ENCODE measurements around the gene LSM5. TPM values are rescaled to one million over a fixed set of nuclear protein-coding genes. Genes with fewer than 3 reads are reported as not detected.

Gene LSM5
- total RNA-seq, 2 donors from 2014 or later: 42.7 to 64.3 TPM

- H3K27me3 ChIP-seq: no peaks in the 10 kb centered on the region
- no peak for DNase-seq
- intact Hi-C loops (cut with DNase I): no loop called here
- no peaks in the 10 kb centered on the region for H3K9me3 ChIP-seq
- no peak for TF ChIP-seq CTCF (IDR thresholded peaks at IDR 0.05)
- no peaks in the 10 kb centered on the region for H3K4me1 ChIP-seq
- no peak overlapping the region for H3K4me3 ChIP-seq
- H3K27ac ChIP-seq: no peak overlapping the region
- no peak overlapping the region for H3K9ac ChIP-seq (ENCODE audit: low read depth in 2 of 2, low read length in 2 of 2)
- H3K36me3 ChIP-seq: no peaks in the 10 kb centered on the region
Observed at GRCh38 chr7:32461484-32461883, 28.7 kb downstream of the LSM5 start.

GRCh38 chr7:32459788-32460187 is 30.4 kb downstream of the LSM5 start:
- no peak overlapping the region for H3K4me3 ChIP-seq
- intact Hi-C loops (cut with DNase I): no loop called here
- TF ChIP-seq CTCF (IDR thresholded peaks at IDR 0.05): no peak

GRCh38 chr7:32458025-32458424 is 32.2 kb downstream of the LSM5 start:
- no peak overlapping the region for H3K9ac ChIP-seq (ENCODE audit: low read depth in 2 of 2, low read length in 2 of 2)
- no peak for TF ChIP-seq CTCF (IDR thresholded peaks at IDR 0.05)
- H3K9me3 ChIP-seq: no peaks in the 10 kb centered on the region
- H3K4me3 ChIP-seq: no peak overlapping the region
- DNase-seq: no peak
- no peaks in the 10 kb centered on the region for H3K4me1 ChIP-seq
- no peaks in the 10 kb centered on the region for H3K27me3 ChIP-seq
- intact Hi-C loops (cut with DNase I): no loop called here
- no peak overlapping the region for H3K27ac ChIP-seq
- H3K36me3 ChIP-seq: no peaks in the 10 kb centered on the region

More at GRCh38 chr7:32459788-32460187, 30.4 kb downstream of the LSM5 start:
- Histone ChIP-seq H3K9me3 (no peaks in the 10 kb centered on the region), H3K9ac (ENCODE audit: low read depth in 2 of 2, low read length in 2 of 2) (no peak overlapping the region), H3K4me1 (no peaks in the 10 kb centered on the region), H3K36me3 (no peaks in the 10 kb centered on the region), H3K27me3 (no peaks in the 10 kb centered on the region), H3K27ac (no peak overlapping the region)
- no peak for DNase-seq

- intact Hi-C loops (cut with DNase I): no loop called here
- Histone ChIP-seq H3K27me3 (no peaks in the 10 kb centered on the region), H3K9ac (ENCODE audit: low read depth in 2 of 2, low read length in 2 of 2) (no peak overlapping the region), H3K36me3 (no peaks in the 10 kb centered on the region), H3K4me3 (no peak overlapping the region), H3K4me1 (no peaks in the 10 kb centered on the region), H3K9me3 (no peaks in the 10 kb centered on the region), H3K27ac (no peak overlapping the region)
- no peak for TF ChIP-seq CTCF (IDR thresholded peaks at IDR 0.05)
- no peak for DNase-seq
Observed at GRCh38 chr7:32453341-32454011, 36.7 kb downstream of the LSM5 start.

- H3K27ac ChIP-seq: no peak overlapping the region
- no peaks in the 10 kb centered on the region for H3K9me3 ChIP-seq
- intact Hi-C loops (cut with DNase I): no loop called here
- no peak overlapping the region for H3K9ac ChIP-seq (ENCODE audit: low read depth in 2 of 2, low read length in 2 of 2)
- DNase-seq: no peak
- TF ChIP-seq CTCF (IDR thresholded peaks at IDR 0.05): no peak
- no peaks in the 10 kb centered on the region for H3K4me1 ChIP-seq
- H3K4me3 ChIP-seq: no peak overlapping the region
- no peaks in the 10 kb centered on the region for H3K27me3 ChIP-seq
- H3K36me3 ChIP-seq: no peaks in the 10 kb centered on the region
Observed at GRCh38 chr7:32447218-32447617, 43.0 kb downstream of the LSM5 start.

All from colonic mucosa (tissue), 4 donors.